HepG2 (cell line): Measurements from ENCODE around the gene CHID1. TPM values are rescaled to one million over a fixed set of nuclear protein-coding genes. Genes with fewer than 3 reads are reported as not detected.

Experiments
- ATAC-seq: fragments of 200-7000 bp; cut with Tn5 transposase; 3 replicates; pipeline ENCODE4 v1.9.1; 2020; ENCODE audit warnings: mild to moderate bottlenecking, moderate library complexity
- BruUV-seq: library from RNA; stranded (reverse); fragments of 400-500 nt; replicated peaks from 2 replicates; lab custom pipeline; 2021; lab: Mats Ljungman, UMichigan
- CTCF ChIA-PET: fragments of 300-600 bp; formaldehyde crosslinking; extraction: SDS; loops from one replicate; lab custom pipeline; 2021; ENCODE audit warnings: low total read pairs, inconsistent platforms, low intra/inter-chr PET ratio; lab: Yijun Ruan, JAX
- POLR2A ChIA-PET: fragments of 350-600 bp; sonication (Branson Sonifier 250); formaldehyde crosslinking; loops from one replicate; lab custom pipeline; 2020; ENCODE audit warnings: antibody characterized with exemption, inconsistent platforms; lab: Yijun Ruan, JAX
- DNase-seq: peaks from one replicate; pipeline ENCODE4 v3.0.0-alpha.2; 2015; ENCODE audit warnings: low spot score
- FAIRE-seq: peaks from 3 replicates; lab custom pipeline; 2011; peaks lifted over from hg19 to GRCh38; lab: Jason Lieb, UNC
- H2AFZ ChIP-seq: one replicate; pipeline ENCODE4 v1.6.1; 2011; ENCODE audit warnings: low read length, inconsistent platforms
- H3K27ac ChIP-seq: fragments of 300-600 bp; 3 replicates; pipeline ENCODE4 v1.8.0; 2011; ENCODE audit warnings: mixed run types, mild to moderate bottlenecking, mixed read lengths, low read length, inconsistent platforms; ENCODE audit not compliant: insufficient read depth; ENCODE audit errors: extremely low read length
- H3K27me3 ChIP-seq, 2 experiments: fragments of 200-600 bp in 1 of 2; 2 replicates in 1 of 2; 3 replicates in 1 of 2; pipeline versions ENCODE4 v1.6.0 to v1.8.0; 2011; ENCODE audit warnings: low read length in 2 of 2, mild to moderate bottlenecking in 2 of 2, moderate library complexity in 2 of 2, inconsistent platforms in 1 of 2; ENCODE audit not compliant: insufficient read depth in 2 of 2, control insufficient read depth in 1 of 2
- H3K36me3 ChIP-seq, 2 experiments: fragments of 200-600 bp in 1 of 2; replicated peaks in 1 of 2; 2 replicates in 1 of 2; 3 replicates in 1 of 2; pipeline versions ENCODE4 v1.5.1 to v1.8.0; 2011; ENCODE audit warnings: low read length in 2 of 2, inconsistent platforms in 1 of 2; ENCODE audit not compliant: insufficient read depth in 2 of 2, control insufficient read depth in 1 of 2
- H3K4me1 ChIP-seq: 2 replicates; pipeline ENCODE4 v1.5.1; 2012; ENCODE audit warnings: low read length, inconsistent platforms; ENCODE audit not compliant: insufficient read depth
- H3K4me2 ChIP-seq: 2 replicates; pipeline ENCODE4 v1.6.0; 2011; ENCODE audit warnings: low read depth, low read length, inconsistent platforms
- H3K4me3 ChIP-seq, 3 experiments: fragments of 200-600 bp in 1 of 3; sonication (generic), shearing (Covaris generic) in 1 of 3; replicated peaks in 1 of 3; 2 replicates each; pipeline ENCODE4 v1.5.1; 2011 to 2016; ENCODE audit warnings: low read length in 3 of 3, inconsistent platforms in 2 of 3, low read depth in 2 of 3, mild to moderate bottlenecking in 2 of 3, control low read depth in 1 of 3, mixed read lengths in 1 of 3; ENCODE audit not compliant: insufficient read depth in 1 of 3
- H3K79me2 ChIP-seq: one replicate; pipeline ENCODE4 v1.6.1; 2011; ENCODE audit warnings: low read length, inconsistent platforms; ENCODE audit not compliant: insufficient read depth
- H3K9ac ChIP-seq: 2 replicates; pipeline ENCODE4 v1.6.0; 2011; ENCODE audit warnings: mild to moderate bottlenecking, low read depth, low read length, inconsistent platforms; ENCODE audit not compliant: insufficient read depth
- H3K9me3 ChIP-seq: 2 replicates; pipeline ENCODE4 v1.5.1; 2012; ENCODE audit warnings: mild to moderate bottlenecking, low read length
- H4K20me1 ChIP-seq: 2 replicates; pipeline ENCODE4 v1.6.0; 2011; ENCODE audit warnings: inconsistent platforms, mild to moderate bottlenecking, low read length, moderate library complexity; ENCODE audit not compliant: insufficient read depth
- NPAS2 ChIP-seq: sonication (generic); formaldehyde crosslinking; IDR thresholded peaks from 2 replicates; pipeline ENCODE4 v1.8.0; 2022; ENCODE audit warnings: mild to moderate bottlenecking, missing genetic modification reagents, borderline replicate concordance
- NR2F6 ChIP-seq, 2 experiments: IDR thresholded peaks; 2 replicates each; pipeline ENCODE4 v1.6.1; 2016; ENCODE audit warnings: antibody characterized with exemption in 1 of 2, mild to moderate bottlenecking in 1 of 2
- PAX8 ChIP-seq: sonication (generic); formaldehyde crosslinking; IDR thresholded peaks from 2 replicates; pipeline ENCODE4 v1.8.0; 2022; ENCODE audit warnings: mild to moderate bottlenecking, missing genetic modification reagents, borderline replicate concordance
- ZBTB33 ChIP-seq: sonication (generic); formaldehyde crosslinking; IDR thresholded peaks from 2 replicates; pipeline ENCODE4 v1.4.0; 2020; ENCODE audit warnings: missing genetic modification reagents
- ZBTB4 ChIP-seq: sonication (generic); formaldehyde crosslinking; IDR thresholded peaks from 2 replicates; pipeline ENCODE4 v1.4.0; 2020; ENCODE audit warnings: missing genetic modification reagents, mild to moderate bottlenecking, borderline replicate concordance
- ZC3H4 ChIP-seq: sonication (generic); formaldehyde crosslinking; IDR thresholded peaks from 2 replicates; pipeline ENCODE4 v1.4.0; 2020; ENCODE audit warnings: missing genetic modification reagents, borderline replicate concordance
- WGBS: methylation state at CpG from one replicate; pipeline ENCODE4 v1.1.6; 2017; ENCODE audit warnings: low lambda C conversion rate; 5-methylcytosine and 5-hydroxymethylcytosine counted together
- in situ Hi-C: cut with HindIII; loops from 2 replicates; pipeline ENCODE4 v1.10.0; 2017; ENCODE audit warnings: low pct_unique_long_range_greater_than_20kb; ENCODE audit not compliant: extremely low pct_ligation_motif_present
- intact Hi-C: fragments of 100-400 bp; cut with micrococcal nuclease; formaldehyde crosslinking; loops from one replicate; pipeline ENCODE4 v1.10.0; 2022; ENCODE audit not compliant: unreplicated experiment
- polyA plus RNA-seq, 8 experiments: library from polyadenylated mRNA; depleted of rRNA in 3 of 8; stranded (reverse) in 7 of 8; unstranded in 1 of 8; fragments of >200 nt; fragmentation: Illumina TruSeq in 4 of 8; extraction: Trizol in 4 of 8; gene quantifications; 2 replicates each; pipeline versions ENCODE4 v1.2.1 to v1.2.3, GENCODE V29; 2011 to 2016; ENCODE audit warnings: low read depth in 4 of 8, missing spikeins in 1 of 8, mixed read lengths in 1 of 8; ENCODE audit not compliant: insufficient read depth in 1 of 8
- total RNA-seq, 5 experiments: library from RNA; depleted of rRNA; stranded (reverse); fragments of >200 nt; fragmentation: Illumina TruSeq; extraction: Trizol; gene quantifications; 2 replicates each; pipeline ENCODE4 v1.2.3, GENCODE V29; 2016; ENCODE audit warnings: low read depth in 1 of 5

CHID1 gene
- total and polyA plus RNA-seq, 2 of the 13 experiments (the other 11 are each of a cell fraction or from before 2014, with no cell fraction given): 65.1 to 93.6 TPM

GRCh38 chr11:911890-912219 is 1.2 kb upstream of the CHID1 start:
- H3K27me3 ChIP-seq: no peaks in the 10 kb centered on the region; a peak in 1 of 5 replicates
- peak overlapping the region; percentile 82 for H3K9ac ChIP-seq
- TF ChIP-seq ZC3H4 (CRISPR knock-in tag): 0 out of 2 replicates have a peak, but pooled peaks have one; percentile 40
- TF ChIP-seq NR2F6 (IDR thresholded peaks at IDR 0.05): 0 out of 2 replicates have a peak, but pooled peaks have one; percentile 4
- TF ChIP-seq NR2F6 (CRISPR knock-in tag; IDR thresholded peaks at IDR 0.05): no peak
- TF ChIP-seq NPAS2 (CRISPR knock-in tag): no peak
- 0 out of 2 replicates have a peak, but pooled peaks have one; percentile 35 for TF ChIP-seq ZBTB4
- peak; percentile 24; the same call in 1 of the 2 replicates for TF ChIP-seq ZBTB33 (CRISPR knock-in tag)
- no peak for TF ChIP-seq PAX8 (CRISPR knock-in tag)
- H3K4me2 ChIP-seq: peak overlapping the region; percentile 95
- BruUV-seq: no TSS peak
- ChIA-PET POLR2A (interaction anchor here (0.8 to 3.3 kb wide), 7 partner anchors 10 to 440 kb away, joined by 3 to 24 read pairs (median 3); partner anchors contain the start of gene AP2A2), CTCF (no interaction called here)
- ATAC-seq (no peak), DNase-seq (no peak), FAIRE-seq (no peak)
- no peak overlapping the region for H2AFZ ChIP-seq
- H3K4me3 ChIP-seq: peak overlapping the region in 2 of 3 experiments; percentile 79 to 92; a peak in 3 of 6 replicates
- in situ Hi-C loops (no loop called here), intact Hi-C loops (loop anchor here (2.0 kb wide), 2 partner anchors 35 to 63 kb away; no protein-coding TSS in a partner anchor)
- no peaks in the 10 kb centered on the region for H3K9me3 ChIP-seq
- H3K4me1 ChIP-seq: peaks cover 56% of the 10 kb centered on the region
- H3K79me2 ChIP-seq: peaks cover 30% of the 10 kb centered on the region
- H3K36me3 ChIP-seq: peaks cover 0 to 6% of the 10 kb centered on the region in 2 experiments; a peak in 1 of 5 replicates
- WGBS: 97% methylated on average over 11 of the region's 11 CpGs
- H3K27ac ChIP-seq: peak overlapping the region; percentile 89
- no peaks in the 10 kb centered on the region for H4K20me1 ChIP-seq
